H1 (cell line): ENCODE data around the gene APBB1. TPM values are rescaled to one million over a fixed set of nuclear protein-coding genes. Genes with fewer than 3 reads are reported as not detected.
"Not testable (repeated sequence)": the region's sequence is repeated elsewhere in the genome, so short reads cannot be mapped to it uniquely, and the experiment has no call there.

Experiments
- CTCF ChIA-PET: fragments of 300-600 bp; sonication (Branson Sonifier 250); formaldehyde crosslinking; loops from one replicate; lab custom pipeline; 2021; ENCODE audit not compliant: partially characterized antibody; lab: Charles Lee
- POLR2A ChIA-PET: fragments of 300-600 bp; sonication (Branson Sonifier 250); formaldehyde crosslinking; loops from one replicate; lab custom pipeline; 2021; ENCODE audit warnings: inconsistent platforms; ENCODE audit not compliant: partially characterized antibody; lab: Charles Lee
- DNase-seq, 2 experiments: peaks; one replicate each; pipeline versions ENCODE4 v3.0.0 to v3.0.0-alpha.2; 2010 to 2022; ENCODE audit warnings: low spot score in 2 of 2, low read depth in 1 of 2, mixed read lengths in 1 of 2
- FAIRE-seq: peaks from 2 replicates; lab custom pipeline; 2011; peaks lifted over from hg19 to GRCh38; lab: Jason Lieb, UNC
- H2AFZ ChIP-seq: 2 replicates; pipeline ENCODE4 v1.8.1; 2012; ENCODE audit warnings: low read length, inconsistent platforms
- H2AK5ac ChIP-seq: 2 replicates; pipeline ENCODE4 v1.6.1; 2013; ENCODE audit warnings: low read depth, low read length
- H2BK120ac ChIP-seq: replicated peaks from 2 replicates; pipeline ENCODE3; 2013; ENCODE audit warnings: low read depth, low read length, inconsistent platforms
- H2BK12ac ChIP-seq: 2 replicates; pipeline ENCODE4 v1.6.1; 2013; ENCODE audit warnings: low read depth, low read length
- H2BK15ac ChIP-seq: 2 replicates; pipeline ENCODE4 v1.6.1; 2013; ENCODE audit warnings: low read length
- H2BK20ac ChIP-seq: 2 replicates; pipeline ENCODE4 v1.6.1; 2013; ENCODE audit warnings: low read length
- H2BK5ac ChIP-seq: 2 replicates; pipeline ENCODE4 v1.6.1; 2013; ENCODE audit warnings: low read depth, low read length
- H3K14ac ChIP-seq: 2 replicates; pipeline ENCODE4 v1.6.1; 2013; ENCODE audit warnings: inconsistent platforms; ENCODE audit not compliant: insufficient read length
- H3K18ac ChIP-seq: 2 replicates; pipeline ENCODE4 v1.6.1; 2013; ENCODE audit warnings: low read length; ENCODE audit errors: extremely low read depth
- H3K23ac ChIP-seq: 2 replicates; pipeline ENCODE4 v1.6.1; 2013; ENCODE audit warnings: inconsistent platforms; ENCODE audit not compliant: insufficient read length
- H3K23me2 ChIP-seq: 2 replicates; pipeline ENCODE4 v1.6.1; 2013; ENCODE audit warnings: low read depth, low read length
- H3K27ac ChIP-seq: 2 replicates; pipeline ENCODE4 v1.6.1; 2011; ENCODE audit warnings: low read depth, low read length, inconsistent platforms
- H3K27me3 ChIP-seq, 4 experiments: replicated peaks in 1 of 4; 1 replicate in 1 of 4; 2 replicates in 3 of 4; pipeline versions ENCODE4 v1.6.1 to v1.8.1; 2011 to 2013; ENCODE audit warnings: low read length in 3 of 4, mild to moderate bottlenecking in 3 of 4, inconsistent platforms in 2 of 4, mixed read lengths in 2 of 4, moderate library complexity in 1 of 4; ENCODE audit not compliant: control insufficient read depth in 3 of 4, insufficient read depth in 3 of 4; ENCODE audit errors: extremely low read depth in 1 of 4
- H3K36me3 ChIP-seq, 4 experiments: 2 replicates each; pipeline versions ENCODE4 v1.6.1 to v1.8.1; 2011 to 2013; ENCODE audit warnings: mild to moderate bottlenecking in 4 of 4, low read length in 3 of 4, moderate library complexity in 2 of 4, control low read depth in 1 of 4, inconsistent platforms in 1 of 4; ENCODE audit not compliant: insufficient read depth in 4 of 4, control insufficient read depth in 2 of 4
- H3K4ac ChIP-seq: replicated peaks from 2 replicates; pipeline ENCODE3; 2013; ENCODE audit warnings: low read length, low read depth, mixed read lengths, inconsistent platforms; ENCODE audit not compliant: insufficient read length
- H3K4me1 ChIP-seq, 4 experiments: replicated peaks in 1 of 4; 1 replicate in 1 of 4; 2 replicates in 3 of 4; pipeline versions ENCODE4 v1.6.1 to v1.8.1; 2011 to 2013; ENCODE audit warnings: low read length in 3 of 4, inconsistent platforms in 2 of 4, mixed read lengths in 1 of 4; ENCODE audit not compliant: insufficient read depth in 4 of 4, control insufficient read depth in 3 of 4
- H3K4me2 ChIP-seq, 2 experiments: 2 replicates each; pipeline versions ENCODE4 v1.6.1 to v1.8.1; 2011 to 2013; ENCODE audit warnings: low read depth in 2 of 2, low read length in 2 of 2, control low read depth in 1 of 2, inconsistent platforms in 1 of 2, mild to moderate bottlenecking in 1 of 2; ENCODE audit not compliant: insufficient read depth in 1 of 2
- H3K4me3 ChIP-seq, 4 experiments: fragments of 200-600, 300-600 bp in 1 of 4; sonication (generic), shearing (Covaris generic), sonication (Bioruptor Twin) in 1 of 4; 2 replicates each; pipeline versions ENCODE4 v1.5.1 to v1.8.1; 2011 to 2016; ENCODE audit warnings: low read length in 4 of 4, low read depth in 3 of 4, control low read depth in 2 of 4, inconsistent platforms in 2 of 4, mild to moderate bottlenecking in 2 of 4, mixed read lengths in 1 of 4, moderate library complexity in 1 of 4; ENCODE audit not compliant: insufficient read depth in 2 of 4; ENCODE audit errors: extremely low read depth in 1 of 4
- H3K56ac ChIP-seq: replicated peaks from 2 replicates; pipeline ENCODE3; 2013; ENCODE audit warnings: low read depth, mild to moderate bottlenecking, mixed read lengths, low read length, inconsistent platforms; ENCODE audit not compliant: insufficient read length
- H3K79me1 ChIP-seq: 2 replicates; pipeline ENCODE4 v1.6.1; 2013; ENCODE audit warnings: low read depth, low read length, control low read depth
- H3K79me2 ChIP-seq, 2 experiments: 2 replicates each; pipeline versions ENCODE4 v1.6.1 to v1.8.1; 2012 to 2013; ENCODE audit warnings: low read length in 2 of 2, mild to moderate bottlenecking in 2 of 2, inconsistent platforms in 1 of 2; ENCODE audit not compliant: insufficient read depth in 2 of 2, control insufficient read depth in 1 of 2
- H3K9ac ChIP-seq, 4 experiments: replicated peaks in 1 of 4; 1 replicate in 1 of 4; 2 replicates in 3 of 4; pipeline versions ENCODE4 v1.6.1 to v1.8.1; 2011 to 2013; ENCODE audit warnings: low read depth in 3 of 4, low read length in 3 of 4, control low read depth in 2 of 4, mild to moderate bottlenecking in 2 of 4, moderate library complexity in 2 of 4, inconsistent platforms in 1 of 4; ENCODE audit errors: extremely low read depth in 1 of 4
- H3K9me3 ChIP-seq, 2 experiments: 2 replicates each; pipeline versions ENCODE4 v1.6.1 to v1.8.1; 2012 to 2013; ENCODE audit warnings: mild to moderate bottlenecking in 2 of 2, moderate library complexity in 2 of 2, control low read depth in 1 of 2, inconsistent platforms in 1 of 2, low read depth in 1 of 2, low read length in 1 of 2, mixed read lengths in 1 of 2; ENCODE audit not compliant: insufficient read depth in 2 of 2
- H4K20me1 ChIP-seq, 2 experiments: replicated peaks in 1 of 2; 2 replicates each; pipeline versions ENCODE3 to v1.8.1; 2011 to 2013; ENCODE audit warnings: inconsistent platforms in 2 of 2, low read length in 2 of 2, mild to moderate bottlenecking in 1 of 2; ENCODE audit not compliant: insufficient read depth in 2 of 2, control insufficient read depth in 1 of 2
- H4K5ac ChIP-seq: 2 replicates; pipeline ENCODE4 v1.6.1; 2013; ENCODE audit warnings: low read length, low read depth, mixed read lengths, inconsistent platforms; ENCODE audit not compliant: insufficient read length
- H4K8ac ChIP-seq: 2 replicates; pipeline ENCODE4 v1.8.0; 2013; ENCODE audit warnings: mild to moderate bottlenecking, moderate library complexity, low read length, inconsistent platforms; ENCODE audit not compliant: insufficient read depth; ENCODE audit errors: extremely low read depth
- H4K91ac ChIP-seq: replicated peaks from 2 replicates; pipeline ENCODE3; 2013; ENCODE audit warnings: low read length, mixed read lengths, inconsistent platforms; ENCODE audit not compliant: insufficient read length
- CHD2 ChIP-seq: IDR thresholded peaks from 2 replicates; pipeline ENCODE4 v1.6.1; 2012; ENCODE audit warnings: low read length, improper control_type of control experiment
- RAD21 ChIP-seq, 2 experiments: IDR thresholded peaks in 1 of 2; conservative IDR thresholded peaks in 1 of 2; 2 replicates each; pipeline ENCODE4 v1.6.1; 2011; ENCODE audit warnings: low read depth in 2 of 2, low read length in 2 of 2, improper control_type of control experiment in 1 of 2, inconsistent platforms in 1 of 2, mild to moderate bottlenecking in 1 of 2, moderate library complexity in 1 of 2
- RBBP5 ChIP-seq: IDR thresholded peaks from 2 replicates; pipeline ENCODE4 v1.7.1; 2012; ENCODE audit warnings: low read depth, mild to moderate bottlenecking, inconsistent platforms, low read length, moderate library complexity, borderline replicate concordance
- SAP30 ChIP-seq: fragments of 300-600 bp; sonication (generic); IDR thresholded peaks from 2 replicates; pipeline ENCODE4 v1.7.1; 2012; ENCODE audit warnings: low read length, moderate library complexity, mild to moderate bottlenecking, inconsistent platforms; ENCODE audit not compliant: insufficient read depth, insufficient replicate concordance
- WGBS, 2 experiments: shearing (Covaris generic) in 1 of 2; methylation state at CpG; one replicate each; pipeline versions ENCODE4 v1.1.6 to v1.1.7; 2013 to 2015; ENCODE audit warnings: low lambda C conversion rate in 2 of 2, mixed read lengths in 2 of 2, inconsistent platforms in 1 of 2, low coverage in 1 of 2, missing lambda C conversion rate in 1 of 2; ENCODE audit not compliant: insufficient replicate concordance in 2 of 2, insufficient coverage in 1 of 2, insufficient read length in 1 of 2; ENCODE audit errors: extremely low coverage in 1 of 2, missing lambda C conversion rate in 1 of 2; 5-methylcytosine and 5-hydroxymethylcytosine counted together
- polyA plus RNA-seq, 7 experiments: library from polyadenylated mRNA; depleted of rRNA in 3 of 7; stranded (reverse) in 5 of 7; unstranded in 2 of 7; fragments of >200 nt in 5 of 7; fragments of 200-250 nt in 2 of 7; gene quantifications; 1 replicate in 5 of 7; 2 replicates in 1 of 7; 4 replicates in 1 of 7; pipeline versions ENCODE4 v1.2.1 to v1.2.3, GENCODE V29; 2011 to 2013; ENCODE audit warnings: missing spikeins in 2 of 7, mixed read lengths in 2 of 7
- total RNA-seq: library from RNA; stranded (reverse); fragmentation: NEBNext Ultra II Directional; extraction: Animal tissue kit (Norgen Biotek cat#: 25700); gene quantifications from 2 replicates; pipeline ENCODE4 v1.2.1, GENCODE V29; 2021
- TF ChIP-seq, protein P1 (sequence below), 3 experiments: IDR thresholded peaks; 1 replicate in 2 of 3; 2 replicates in 1 of 3; pipeline versions ENCODE4 v1.5.1 to v1.6.1; 2011; ENCODE audit warnings: low read length in 3 of 3, mild to moderate bottlenecking in 3 of 3, inconsistent platforms in 2 of 3, low read depth in 1 of 3, moderate library complexity in 1 of 3; ENCODE audit not compliant: insufficient read depth in 1 of 3; ENCODE audit errors: control extremely low read depth in 1 of 3

APBB1 gene
- total and polyA plus RNA-seq, 2 of the 8 experiments (the other 6 are each of a cell fraction or from before 2014, with no cell fraction given), result 23.9 to 33.1 TPM

DNA sequence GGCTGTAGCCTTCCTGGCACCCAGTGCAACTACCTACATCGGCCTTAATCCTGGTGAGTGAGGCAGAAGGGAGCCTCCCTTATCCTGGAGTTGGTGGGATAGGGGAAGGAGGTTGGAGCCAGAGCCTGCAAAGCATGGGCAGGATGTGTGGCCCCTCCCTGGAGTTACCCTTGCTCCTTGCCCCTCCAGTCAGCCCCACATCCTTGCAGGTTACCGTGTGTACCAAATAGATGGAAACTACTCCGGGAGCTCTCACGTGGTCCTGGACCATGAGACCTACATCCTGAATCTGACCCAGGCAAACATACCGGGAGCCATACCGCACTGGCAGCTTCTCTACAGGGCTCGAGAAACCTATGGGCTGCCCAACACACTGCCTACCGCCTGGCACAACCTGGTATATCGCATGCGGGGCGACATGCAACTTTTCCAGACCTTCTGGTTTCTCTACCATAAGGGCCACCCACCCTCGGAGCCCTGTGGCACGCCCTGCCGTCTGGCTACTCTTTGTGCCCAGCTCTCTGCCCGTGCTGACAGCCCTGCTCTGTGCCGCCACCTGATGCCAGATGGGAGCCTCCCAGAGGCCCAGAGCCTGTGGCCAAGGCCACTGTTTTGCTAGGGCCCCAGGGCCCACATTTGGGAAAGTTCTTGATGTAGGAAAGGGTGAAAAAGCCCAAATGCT is 24.8 kb downstream of the APBB1 start (continued):
- TF ChIP-seq CHD2, result no peak
- no peak for TF ChIP-seq RBBP5
- TF ChIP-seq RAD21 (IDR thresholded peaks at IDR 0.05 in 1 of 2, conservative IDR thresholded peaks at IDR 0.05 in 1 of 2; ENCODE audit: low read depth in 2 of 2, low read length in 2 of 2), result no peak
- TF ChIP-seq, protein P1, sequence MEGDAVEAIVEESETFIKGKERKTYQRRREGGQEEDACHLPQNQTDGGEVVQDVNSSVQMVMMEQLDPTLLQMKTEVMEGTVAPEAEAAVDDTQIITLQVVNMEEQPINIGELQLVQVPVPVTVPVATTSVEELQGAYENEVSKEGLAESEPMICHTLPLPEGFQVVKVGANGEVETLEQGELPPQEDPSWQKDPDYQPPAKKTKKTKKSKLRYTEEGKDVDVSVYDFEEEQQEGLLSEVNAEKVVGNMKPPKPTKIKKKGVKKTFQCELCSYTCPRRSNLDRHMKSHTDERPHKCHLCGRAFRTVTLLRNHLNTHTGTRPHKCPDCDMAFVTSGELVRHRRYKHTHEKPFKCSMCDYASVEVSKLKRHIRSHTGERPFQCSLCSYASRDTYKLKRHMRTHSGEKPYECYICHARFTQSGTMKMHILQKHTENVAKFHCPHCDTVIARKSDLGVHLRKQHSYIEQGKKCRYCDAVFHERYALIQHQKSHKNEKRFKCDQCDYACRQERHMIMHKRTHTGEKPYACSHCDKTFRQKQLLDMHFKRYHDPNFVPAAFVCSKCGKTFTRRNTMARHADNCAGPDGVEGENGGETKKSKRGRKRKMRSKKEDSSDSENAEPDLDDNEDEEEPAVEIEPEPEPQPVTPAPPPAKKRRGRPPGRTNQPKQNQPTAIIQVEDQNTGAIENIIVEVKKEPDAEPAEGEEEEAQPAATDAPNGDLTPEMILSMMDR (IDR thresholded peaks at IDR 0.05; ENCODE audit: control extremely low read depth in 1 of 3, insufficient read depth in 1 of 3, low read depth in 1 of 3, low read length in 3 of 3), result no peak
- TF ChIP-seq SAP30, result no peak
- TF ChIP-seq, all 59 proteins: peak for 0

DNA sequence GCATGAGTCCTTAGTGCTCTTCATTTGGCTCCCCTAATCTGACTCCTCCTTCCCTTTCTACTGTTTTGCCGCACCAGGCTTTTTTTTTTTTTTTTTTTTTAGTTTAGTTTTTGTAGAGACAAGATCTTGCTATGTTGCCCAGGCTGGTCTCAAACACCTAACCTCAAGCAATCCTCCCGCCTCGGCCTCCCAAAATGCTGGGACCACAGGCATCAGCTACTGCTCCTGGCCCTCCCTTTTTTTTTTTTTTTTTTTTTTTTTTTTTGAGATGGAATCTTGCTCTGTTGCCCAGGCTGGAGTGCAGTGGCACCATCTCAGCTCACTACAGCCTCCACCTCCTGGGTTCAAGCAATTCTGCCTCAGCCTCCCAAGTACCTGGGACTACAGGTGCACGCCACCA is 26.6 kb downstream of the APBB1 start:
- H3K23ac ChIP-seq, H3K27me3 ChIP-seq, H2AK5ac ChIP-seq, H2AFZ ChIP-seq, H3K36me3 ChIP-seq, H4K20me1 ChIP-seq, H3K14ac ChIP-seq, H2BK120ac ChIP-seq, H3K79me1 ChIP-seq, DNase-seq, H4K91ac ChIP-seq, H3K79me2 ChIP-seq, H3K9ac ChIP-seq, H3K23me2 ChIP-seq, H2BK5ac ChIP-seq, H4K5ac ChIP-seq, H3K4me3 ChIP-seq, H2BK20ac ChIP-seq, H2BK15ac ChIP-seq, H3K18ac ChIP-seq, H3K56ac ChIP-seq, POLR2A ChIA-PET, H3K9me3 ChIP-seq, H2BK12ac ChIP-seq, H4K8ac ChIP-seq, H3K4me2 ChIP-seq, H3K27ac ChIP-seq, H3K4ac ChIP-seq, H3K4me1 ChIP-seq, FAIRE-seq: not testable (repeated sequence)
- CTCF ChIA-PET, result interaction anchor here (0.7 to 7.7 kb wide), 12 partner anchors 9 to 179 kb away, joined by 3 to 59 read pairs (median 4); partner anchors contain the start of genes APBB1 and HPX
- 87% methylated on average over 3 of the region's 4 CpGs; no CpG with 5 or more reads in 1 of the 2 experiments for WGBS, 2 experiments
